ENCODE measurements around the gene FRMPD3.

- TF ChIP-seq POLR2A (IDR thresholded peaks at IDR 0.05) = no peak
- no peak for TF ChIP-seq CTCF (IDR thresholded peaks at IDR 0.05)
These were observed 28.9 kb upstream of the FRMPD3 start for GRCh38 chrX:107420571-107420970.

Data from tibial nerve (tissue), 3 donors.